Measurements from ENCODE around the gene FDCSP. TPM values are rescaled to one million over a fixed set of nuclear protein-coding genes. Genes with fewer than 3 reads are reported as not detected.

FDCSP gene
- total and polyA plus RNA-seq, 2 donors (not counting 3 experiments of a cell fraction or from before 2014, with no cell fraction given): not detected

DNA sequence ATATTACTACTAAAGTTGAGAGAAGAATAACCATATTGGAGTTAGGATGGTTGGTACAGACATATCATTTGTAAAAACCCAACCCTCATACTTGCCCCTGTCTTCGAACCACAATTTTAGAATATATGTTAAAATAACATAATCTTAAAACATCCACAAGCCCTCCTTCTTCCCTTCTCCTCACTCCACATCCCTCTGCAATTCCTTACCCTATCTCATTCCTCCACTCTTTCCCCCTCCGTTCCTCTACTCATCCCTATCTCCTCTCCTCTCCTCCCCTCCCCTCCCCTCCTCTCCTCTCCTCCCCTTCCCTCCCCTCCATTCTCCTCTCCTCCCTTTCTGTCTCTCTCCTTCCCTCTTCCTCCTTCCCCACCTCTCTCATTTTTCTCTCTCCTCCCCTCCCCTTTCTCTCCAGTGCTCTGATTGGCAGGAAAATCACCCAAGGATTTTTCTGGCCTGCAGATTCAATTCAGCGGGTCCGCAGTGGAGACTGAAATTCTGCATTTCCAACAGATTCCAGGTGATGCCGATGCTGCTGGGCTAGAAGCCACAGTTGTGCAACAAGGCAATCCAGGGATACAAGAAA, 47.8 kb upstream of the FDCSP start:
- Histone ChIP-seq H3K9me1 (replicated peaks; ENCODE audit: control insufficient read depth, extremely low read depth, insufficient read depth, low read length) (no peaks in the 10 kb centered on the region), H3K79me2 (ENCODE audit: control insufficient read depth, insufficient read depth, low read length) (no peaks in the 10 kb centered on the region), H3K4me1 (ENCODE audit: control insufficient read depth, extremely low read depth, insufficient read depth, low read length) (no peaks in the 10 kb centered on the region), H3K9me3 (replicated peaks; ENCODE audit: control insufficient read depth, insufficient read depth, low read length) (no peaks in the 10 kb centered on the region), H4K20me1 (replicated peaks; ENCODE audit: control insufficient read depth, extremely low read depth, insufficient read depth, low read length) (no peaks in the 10 kb centered on the region), H3K27me3 (ENCODE audit: control insufficient read depth in 2 of 2, insufficient read depth in 2 of 2, low read length in 2 of 2) (peaks cover 0 to 2% of the 10 kb centered on the region in 2 experiments), H3K36me3 (ENCODE audit: control insufficient read depth in 2 of 2, extremely low read depth in 1 of 2, insufficient read depth in 2 of 2, low read length in 2 of 2) (no peaks in the 10 kb centered on the region), H3K9ac (replicated peaks; ENCODE audit: extremely low read depth, insufficient read depth, low read length) (no peak overlapping the region), H2AFZ (ENCODE audit: low read depth, low read length) (no peak overlapping the region), H3K4me2 (ENCODE audit: insufficient read depth, low read length) (no peak overlapping the region), H3K4me3 (replicated peaks in 1 of 3; ENCODE audit: insufficient read depth in 1 of 3, low read depth in 1 of 3, low read length in 3 of 3) (no peak overlapping the region), H3K27ac (ENCODE audit: insufficient read depth, low read depth, low read length) (no peak overlapping the region)
- dilution Hi-C loops (cut with MboI; ENCODE audit: extremely low pct_ligation_motif_present, low sequenced_read_pairs): no loop called here
- ChIA-PET CTCF (no interaction called here), POLR2A (no interaction called here)
- FAIRE-seq (no peak), DNase-seq (ENCODE audit: low read depth, low spot score) (no peak)
- intact Hi-C loops (cut with micrococcal nuclease): no loop called here
- TF ChIP-seq JUN (IDR thresholded peaks at IDR 0.05; ENCODE audit: borderline replicate concordance, insufficient read depth, insufficient read length, low read depth) (no peak), EZH2 (IDR thresholded peaks at IDR 0.05; ENCODE audit: borderline replicate concordance, low read depth, low read length, severe bottlenecking) (no peak), GATA2 (IDR thresholded peaks at IDR 0.05; ENCODE audit: insufficient read depth, insufficient read length, low read depth, low read length) (no peak), MYC (IDR thresholded peaks at IDR 0.05; ENCODE audit: low read depth, low read length) (no peak), POLR2A (IDR thresholded peaks at IDR 0.05; ENCODE audit: low read depth, low read length) (no peak), FOS (IDR thresholded peaks at IDR 0.05; ENCODE audit: borderline replicate concordance, insufficient read depth, low read length) (no peak), POLR2AphosphoS5 (IDR thresholded peaks at IDR 0.05; ENCODE audit: insufficient read depth, low read depth, low read length) (no peak)
- TF ChIP-seq, protein P1, sequence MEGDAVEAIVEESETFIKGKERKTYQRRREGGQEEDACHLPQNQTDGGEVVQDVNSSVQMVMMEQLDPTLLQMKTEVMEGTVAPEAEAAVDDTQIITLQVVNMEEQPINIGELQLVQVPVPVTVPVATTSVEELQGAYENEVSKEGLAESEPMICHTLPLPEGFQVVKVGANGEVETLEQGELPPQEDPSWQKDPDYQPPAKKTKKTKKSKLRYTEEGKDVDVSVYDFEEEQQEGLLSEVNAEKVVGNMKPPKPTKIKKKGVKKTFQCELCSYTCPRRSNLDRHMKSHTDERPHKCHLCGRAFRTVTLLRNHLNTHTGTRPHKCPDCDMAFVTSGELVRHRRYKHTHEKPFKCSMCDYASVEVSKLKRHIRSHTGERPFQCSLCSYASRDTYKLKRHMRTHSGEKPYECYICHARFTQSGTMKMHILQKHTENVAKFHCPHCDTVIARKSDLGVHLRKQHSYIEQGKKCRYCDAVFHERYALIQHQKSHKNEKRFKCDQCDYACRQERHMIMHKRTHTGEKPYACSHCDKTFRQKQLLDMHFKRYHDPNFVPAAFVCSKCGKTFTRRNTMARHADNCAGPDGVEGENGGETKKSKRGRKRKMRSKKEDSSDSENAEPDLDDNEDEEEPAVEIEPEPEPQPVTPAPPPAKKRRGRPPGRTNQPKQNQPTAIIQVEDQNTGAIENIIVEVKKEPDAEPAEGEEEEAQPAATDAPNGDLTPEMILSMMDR (IDR thresholded peaks at IDR 0.05; ENCODE audit: extremely low read depth in 1 of 2, insufficient read depth in 1 of 2, low read depth in 1 of 2, low read length in 2 of 2): no peak
- TF ChIP-seq, protein P2, sequence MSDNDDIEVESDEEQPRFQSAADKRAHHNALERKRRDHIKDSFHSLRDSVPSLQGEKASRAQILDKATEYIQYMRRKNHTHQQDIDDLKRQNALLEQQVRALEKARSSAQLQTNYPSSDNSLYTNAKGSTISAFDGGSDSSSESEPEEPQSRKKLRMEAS (IDR thresholded peaks at IDR 0.05; ENCODE audit: insufficient read depth, insufficient read length): no peak
- BruUV-seq (replicated peaks): no TSS peak
